CD4-positive, CD25-positive, alpha-beta regulatory T cell (primary cell): Measurements from ENCODE around the gene LRRK1. TPM values are rescaled to one million over a fixed set of nuclear protein-coding genes. Genes with fewer than 3 reads are reported as not detected.

Experiments used
- ATAC-seq, 2 donors: fragments of 150-1000 bp; cut with Tn5 transposase; one replicate each; pipeline ENCODE4 v1.10.0; 2021; ENCODE audit warnings: low read depth in 2 of 2, moderate number of reproducible peaks in 2 of 2, moderate library complexity in 1 of 2
- DNase-seq, 3 donors: peaks; one replicate each; pipeline versions ENCODE4 v3.0.0 to v3.0.0-alpha.2; 2012 to 2022; ENCODE audit warnings: mixed read lengths in 1 of 3
- H3K27ac ChIP-seq: one replicate; pipeline ENCODE4 v1.7.0; 2013; ENCODE audit warnings: mild to moderate bottlenecking, low read length; ENCODE audit not compliant: insufficient read depth, poor library complexity, severe bottlenecking
- H3K27me3 ChIP-seq: one replicate; pipeline ENCODE4 v1.7.0; 2013; ENCODE audit warnings: low read length; ENCODE audit not compliant: control insufficient read depth, insufficient read depth
- H3K36me3 ChIP-seq: one replicate; pipeline ENCODE4 v1.7.0; 2013; ENCODE audit warnings: mild to moderate bottlenecking, low read length, moderate library complexity; ENCODE audit not compliant: control insufficient read depth, insufficient read depth
- H3K4me1 ChIP-seq: 2 replicates; pipeline ENCODE4 v1.7.0; 2013; ENCODE audit warnings: mild to moderate bottlenecking, low read length; ENCODE audit not compliant: insufficient read depth, control insufficient read depth, poor library complexity, severe bottlenecking
- H3K4me3 ChIP-seq: one replicate; pipeline ENCODE4 v1.7.0; 2013; ENCODE audit warnings: low read depth, mild to moderate bottlenecking, low read length, moderate library complexity
- H3K9me3 ChIP-seq, 2 experiments: 1 replicate in 1 of 2; 2 replicates in 1 of 2; pipeline ENCODE4 v1.7.0; 2013; ENCODE audit warnings: low read length in 2 of 2, mild to moderate bottlenecking in 1 of 2, moderate library complexity in 1 of 2; ENCODE audit not compliant: control insufficient read depth in 2 of 2
- H3K27ac Mint-ChIP-seq, 3 donors: one replicate each; pipeline ENCODE4 v1.8.0; 2020 to 2022; ENCODE audit warnings: mild to moderate bottlenecking in 3 of 3, mixed read lengths in 3 of 3, moderate library complexity in 2 of 3
- H3K27me3 Mint-ChIP-seq: one replicate; pipeline ENCODE4 v1.8.0; 2022; ENCODE audit warnings: mild to moderate bottlenecking, mixed read lengths
- H3K36me3 Mint-ChIP-seq: one replicate; pipeline ENCODE4 v1.8.0; 2020; ENCODE audit warnings: mixed read lengths
- H3K4me1 Mint-ChIP-seq, 4 donors: one replicate each; pipeline ENCODE4 v1.8.0; 2020 to 2022; ENCODE audit warnings: mixed read lengths in 4 of 4, mild to moderate bottlenecking in 1 of 4
- H3K4me3 Mint-ChIP-seq, 4 donors: one replicate each; pipeline ENCODE4 v1.8.0; 2020 to 2022; ENCODE audit warnings: mild to moderate bottlenecking in 4 of 4, mixed read lengths in 4 of 4, moderate library complexity in 3 of 4
- H3K9me3 Mint-ChIP-seq, 7 donors: one replicate each; pipeline ENCODE4 v1.8.0; 2020 to 2022; ENCODE audit warnings: mixed read lengths in 7 of 7, mild to moderate bottlenecking in 3 of 7, moderate library complexity in 2 of 7
- polyA plus RNA-seq, 4 donors: library from polyadenylated mRNA; unstranded; fragments of 300-500 nt; fragmentation: Illumina TruSeq; gene quantifications; one replicate each; pipeline ENCODE4 v1.2.3, GENCODE V29; 2021
- total RNA-seq: library from RNA; stranded (reverse); gene quantifications from one replicate; pipeline ENCODE4 v1.2.3, GENCODE V29; 2022

Gene LRRK1
- total and polyA plus RNA-seq, 5 donors from 2014 or later, result 0.06 to 0.17 TPM; not detected in 3

GRCh38 chr15:101100118-101100517 lies 181.0 kb downstream of the LRRK1 start:
- H3K27ac Mint-ChIP-seq, result no peak overlapping the region
- no peak overlapping the region for H3K27ac ChIP-seq
- H3K4me3 ChIP-seq, result no peak overlapping the region
- H3K36me3 ChIP-seq, result no peaks in the 10 kb centered on the region
- peaks cover 0 to 4% (median 0%) of the 10 kb centered on the region in 4 donors for H3K4me1 Mint-ChIP-seq
- ATAC-seq, result no peak
- no peaks in the 10 kb centered on the region for H3K36me3 Mint-ChIP-seq
- no peaks in the 10 kb centered on the region for H3K9me3 ChIP-seq
- H3K27me3 Mint-ChIP-seq, result peaks cover 7% of the 10 kb centered on the region
- H3K9me3 Mint-ChIP-seq, result peaks cover 0 to 3% (median 0%) of the 10 kb centered on the region in 7 donors
- H3K27me3 ChIP-seq, result no peaks in the 10 kb centered on the region
- peaks cover 3% of the 10 kb centered on the region for H3K4me1 ChIP-seq
- no peak overlapping the region for H3K4me3 Mint-ChIP-seq
- DNase-seq, result no peak

DNA sequence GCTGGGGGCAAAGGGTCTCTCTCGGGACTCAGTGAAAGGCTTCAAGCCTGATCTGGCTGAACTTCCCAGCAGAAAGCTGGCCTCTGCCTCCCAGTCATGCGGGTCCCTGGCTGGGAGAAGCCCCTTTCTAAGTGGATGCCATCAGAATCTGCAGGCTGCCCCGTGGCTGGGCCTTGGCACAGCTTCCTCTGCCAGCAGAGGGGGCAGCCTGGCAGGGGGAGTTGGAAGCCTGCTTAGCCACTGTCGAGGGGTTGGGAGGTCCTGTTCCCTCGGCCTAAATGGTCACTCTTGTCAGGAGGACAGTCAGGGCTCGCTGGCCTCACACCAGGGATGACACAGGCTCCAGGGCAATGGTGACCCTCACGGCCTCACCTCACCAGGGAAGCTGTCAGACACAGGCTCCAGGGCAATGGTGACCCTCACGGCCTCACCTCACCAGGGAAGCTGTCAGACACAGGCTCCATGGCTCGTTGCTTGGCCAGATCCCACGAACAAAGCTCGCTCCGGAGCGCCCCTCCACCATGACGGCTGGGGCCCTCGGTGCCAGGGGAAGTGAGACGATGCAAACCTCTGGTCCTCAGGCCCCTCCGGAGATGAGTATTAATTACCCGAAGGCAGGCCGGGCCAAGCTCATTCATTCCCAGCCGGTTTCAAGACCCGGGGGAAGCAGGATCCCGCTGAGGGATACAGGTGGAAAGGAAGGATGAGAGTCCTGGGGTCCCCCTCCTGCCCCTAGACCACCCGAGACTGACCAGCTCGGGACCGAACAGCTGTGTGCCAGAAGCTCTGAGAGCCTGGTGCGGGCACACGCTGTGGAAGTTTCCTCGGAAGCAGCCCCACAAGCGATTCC lies 181.7 kb downstream of the LRRK1 start:
- ATAC-seq (no peak), DNase-seq (no peak)
- no peaks in the 10 kb centered on the region for H3K36me3 ChIP-seq
- H3K27me3 Mint-ChIP-seq, result peaks cover 7% of the 10 kb centered on the region
- no peak overlapping the region for H3K4me3 ChIP-seq
- no peak overlapping the region for H3K27ac ChIP-seq
- peaks cover 0 to 3% (median 0%) of the 10 kb centered on the region in 7 donors for H3K9me3 Mint-ChIP-seq
- H3K4me1 ChIP-seq, result peaks cover 3% of the 10 kb centered on the region
- H3K27ac Mint-ChIP-seq, result no peak overlapping the region
- no peaks in the 10 kb centered on the region for H3K27me3 ChIP-seq
- H3K4me3 Mint-ChIP-seq, result no peak overlapping the region
- H3K36me3 Mint-ChIP-seq, result no peaks in the 10 kb centered on the region
- peaks cover 0 to 4% (median 0%) of the 10 kb centered on the region in 4 donors for H3K4me1 Mint-ChIP-seq
- H3K9me3 ChIP-seq, result no peaks in the 10 kb centered on the region

- no peak for ATAC-seq
- H3K4me3 Mint-ChIP-seq, result no peak overlapping the region
- DNase-seq, result no peak
- peaks cover 0 to under 1% (median 0%) of the 10 kb centered on the region in 4 donors for H3K4me1 Mint-ChIP-seq
- Histone ChIP-seq H3K27me3 (no peaks in the 10 kb centered on the region), H3K27ac (no peak overlapping the region), H3K4me3 (no peak overlapping the region), H3K4me1 (peaks cover 3% of the 10 kb centered on the region), H3K36me3 (no peaks in the 10 kb centered on the region), H3K9me3 (no peaks in the 10 kb centered on the region)
- H3K36me3 Mint-ChIP-seq, result no peaks in the 10 kb centered on the region
- H3K27me3 Mint-ChIP-seq, result peaks cover 3% of the 10 kb centered on the region
- no peak overlapping the region for H3K27ac Mint-ChIP-seq
- peaks cover 0 to 3% (median 0%) of the 10 kb centered on the region in 7 donors for H3K9me3 Mint-ChIP-seq
Observed at GRCh38 chr15:101101676-101102075, 182.5 kb downstream of the LRRK1 start.

GRCh38 chr15:101102746-101103145 lies 183.6 kb downstream of the LRRK1 start:
- H3K27ac Mint-ChIP-seq, result no peak overlapping the region
- no peak overlapping the region for H3K4me3 ChIP-seq

DNA sequence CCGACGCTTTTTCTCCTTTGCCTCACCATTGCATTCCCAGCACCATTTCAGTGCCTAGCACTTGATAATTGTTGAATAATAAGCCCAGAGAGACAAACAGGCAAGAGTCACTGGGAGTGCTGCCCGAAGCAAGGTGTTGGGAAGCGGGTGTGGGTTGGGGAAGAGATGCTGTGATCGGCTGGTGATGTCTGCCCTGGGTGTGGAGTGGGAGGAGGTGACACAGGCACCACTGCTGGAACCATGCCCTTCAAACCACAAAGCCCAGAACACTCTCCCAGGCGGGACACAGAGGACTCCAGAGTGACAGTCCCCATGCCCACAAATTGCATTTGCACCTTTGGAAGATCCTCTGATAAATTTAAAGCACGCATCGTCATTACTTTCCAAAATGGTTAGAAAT lies 184.4 kb downstream of the LRRK1 start:
- Mint-ChIP-seq H3K27ac (no peak overlapping the region), H3K36me3 (no peaks in the 10 kb centered on the region), H3K4me3 (no peak overlapping the region), H3K4me1 (no peaks in the 10 kb centered on the region), H3K27me3 (no peaks in the 10 kb centered on the region), H3K9me3 (peaks cover 0 to 3% (median 0%) of the 10 kb centered on the region in 7 donors)
- no peak for DNase-seq
- Histone ChIP-seq H3K4me1 (peaks cover 3% of the 10 kb centered on the region), H3K36me3 (no peaks in the 10 kb centered on the region), H3K27me3 (no peaks in the 10 kb centered on the region), H3K27ac (no peak overlapping the region), H3K4me3 (no peak overlapping the region), H3K9me3 (no peaks in the 10 kb centered on the region)
- ATAC-seq, result no peak

More at GRCh38 chr15:101102746-101103145, 183.6 kb downstream of the LRRK1 start:
- no peak for DNase-seq
- no peaks in the 10 kb centered on the region for H3K36me3 ChIP-seq
- no peaks in the 10 kb centered on the region for H3K4me1 Mint-ChIP-seq
- H3K4me1 ChIP-seq, result peaks cover 3% of the 10 kb centered on the region
- H3K27ac ChIP-seq, result no peak overlapping the region
- no peaks in the 10 kb centered on the region for H3K9me3 ChIP-seq
- no peaks in the 10 kb centered on the region for H3K27me3 Mint-ChIP-seq
- H3K36me3 Mint-ChIP-seq, result no peaks in the 10 kb centered on the region
- H3K4me3 Mint-ChIP-seq, result no peak overlapping the region
- no peak for ATAC-seq
- H3K27me3 ChIP-seq, result no peaks in the 10 kb centered on the region
- peaks cover 0 to 3% (median 0%) of the 10 kb centered on the region in 7 donors for H3K9me3 Mint-ChIP-seq

- H3K27ac Mint-ChIP-seq, result no peak overlapping the region
Observed at GRCh38 chr15:101104141-101104540, 185.0 kb downstream of the LRRK1 start.

DNA sequence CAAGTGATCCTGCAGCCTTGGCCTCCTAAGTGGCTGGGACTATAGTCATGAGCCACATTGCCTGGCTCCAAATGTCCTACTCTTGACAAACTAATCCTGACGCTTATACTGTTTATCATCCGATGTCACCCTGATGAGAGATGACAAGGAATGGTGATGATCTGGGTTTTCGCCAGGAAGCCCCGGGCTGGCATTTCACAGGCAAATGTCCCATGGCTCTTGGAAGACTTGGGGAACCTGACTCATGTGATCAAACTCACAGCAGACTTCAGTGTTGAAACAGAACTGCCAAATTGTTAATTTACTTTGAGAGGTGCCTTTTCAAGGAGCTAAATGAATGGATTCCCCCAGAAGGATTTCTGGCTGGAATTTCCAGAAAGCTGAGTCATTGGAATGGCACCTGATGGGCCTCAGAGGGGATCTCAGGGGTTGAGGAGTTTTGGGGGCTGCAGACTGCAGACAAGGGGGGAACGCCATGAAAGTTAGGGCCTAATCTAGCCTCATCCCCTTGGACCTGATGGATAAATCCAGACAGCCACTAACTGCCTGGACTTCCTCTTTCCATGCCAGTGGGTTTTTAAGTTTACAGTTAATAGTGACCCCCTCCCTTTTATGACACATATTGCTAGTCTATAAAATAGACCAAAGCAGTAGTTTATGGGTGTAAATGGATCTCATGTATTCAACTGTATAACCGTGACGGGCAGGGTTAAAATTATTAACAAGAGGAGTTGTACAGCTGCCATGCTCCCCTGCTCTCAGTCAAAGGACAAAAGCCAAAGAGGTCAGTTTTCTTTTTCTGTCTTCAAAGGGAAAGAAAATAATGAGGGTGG lies 186.1 kb downstream of the LRRK1 start:
- no peak overlapping the region for H3K27ac Mint-ChIP-seq
- no peaks in the 10 kb centered on the region for H3K36me3 ChIP-seq
- no peak overlapping the region for H3K4me3 Mint-ChIP-seq
- H3K4me1 ChIP-seq, result no peaks in the 10 kb centered on the region
- H3K27me3 Mint-ChIP-seq, result no peaks in the 10 kb centered on the region
- no peaks in the 10 kb centered on the region for H3K36me3 Mint-ChIP-seq
- H3K27ac ChIP-seq, result no peak overlapping the region
- H3K4me3 ChIP-seq, result no peak overlapping the region
- DNase-seq (no peak), ATAC-seq (no peak)
- no peaks in the 10 kb centered on the region for H3K9me3 ChIP-seq
- no peaks in the 10 kb centered on the region for H3K4me1 Mint-ChIP-seq
- H3K27me3 ChIP-seq, result no peaks in the 10 kb centered on the region
- peaks cover 0 to 3% (median 0%) of the 10 kb centered on the region in 7 donors for H3K9me3 Mint-ChIP-seq

More at GRCh38 chr15:101104141-101104540, 185.0 kb downstream of the LRRK1 start:
- Mint-ChIP-seq H3K4me1 (no peaks in the 10 kb centered on the region), H3K4me3 (no peak overlapping the region), H3K36me3 (no peaks in the 10 kb centered on the region), H3K9me3 (peaks cover 0 to 3% (median 0%) of the 10 kb centered on the region in 7 donors), H3K27me3 (no peaks in the 10 kb centered on the region)
- no peaks in the 10 kb centered on the region for H3K9me3 ChIP-seq
- no peak for DNase-seq
- no peak overlapping the region for H3K4me3 ChIP-seq
- H3K27ac ChIP-seq, result no peak overlapping the region
- ATAC-seq, result no peak
- peaks cover 2% of the 10 kb centered on the region for H3K4me1 ChIP-seq
- H3K27me3 ChIP-seq, result no peaks in the 10 kb centered on the region
- no peaks in the 10 kb centered on the region for H3K36me3 ChIP-seq
